HG02970 (cell line): ENCODE measurements around the gene GLYR1.

Experiments used
- ATAC-seq: cut with Tn5 transposase; IDR thresholded peaks from one replicate; pipeline ENCODE4 v1.9.1; 2021; ENCODE audit warnings: mild to moderate bottlenecking, moderate library complexity, moderate number of reproducible peaks; ENCODE audit not compliant: unreplicated experiment, low FRiP score

Gene GLYR1

DNA sequence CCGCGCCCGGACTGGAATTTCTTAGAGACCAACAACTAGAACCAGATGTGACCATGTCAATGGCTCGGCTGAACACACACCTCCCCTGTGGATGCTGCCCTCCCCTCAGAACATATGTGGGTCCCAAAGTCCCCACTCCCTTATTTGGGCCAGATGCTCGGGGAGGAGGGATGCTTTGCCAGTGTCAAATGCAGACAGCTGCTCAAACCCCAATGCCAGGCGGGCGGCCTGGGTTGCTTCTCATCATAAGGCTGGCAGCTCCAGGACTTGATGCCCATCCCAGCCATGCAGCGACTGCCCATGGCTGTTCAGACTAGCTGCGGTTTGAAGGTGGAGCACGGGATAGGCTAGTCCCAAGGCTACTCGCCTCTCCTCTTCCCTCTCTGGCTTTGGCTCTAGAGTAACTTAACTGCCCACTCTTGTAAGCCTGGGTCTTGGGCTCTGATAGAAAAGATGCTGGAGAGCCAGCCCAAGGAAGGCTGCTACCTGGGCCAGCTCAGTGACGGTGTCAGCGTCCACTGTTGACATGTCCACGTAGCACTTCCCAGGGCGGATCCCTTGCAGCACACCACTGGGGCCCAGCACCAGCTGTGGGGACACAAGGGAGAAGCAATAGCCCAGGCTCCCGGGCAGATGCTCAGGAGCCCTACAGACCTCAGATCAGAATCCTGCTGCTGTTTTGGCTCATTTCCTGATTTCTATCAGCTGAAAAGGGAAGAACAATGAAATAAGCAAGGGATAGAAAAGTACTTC, 33.7 kb downstream of the GLYR1 start:
- no peak for ATAC-seq

GRCh38 chr16:4811773-4812172, 35.3 kb downstream of the GLYR1 start:
- ATAC-seq: no peak

DNA sequence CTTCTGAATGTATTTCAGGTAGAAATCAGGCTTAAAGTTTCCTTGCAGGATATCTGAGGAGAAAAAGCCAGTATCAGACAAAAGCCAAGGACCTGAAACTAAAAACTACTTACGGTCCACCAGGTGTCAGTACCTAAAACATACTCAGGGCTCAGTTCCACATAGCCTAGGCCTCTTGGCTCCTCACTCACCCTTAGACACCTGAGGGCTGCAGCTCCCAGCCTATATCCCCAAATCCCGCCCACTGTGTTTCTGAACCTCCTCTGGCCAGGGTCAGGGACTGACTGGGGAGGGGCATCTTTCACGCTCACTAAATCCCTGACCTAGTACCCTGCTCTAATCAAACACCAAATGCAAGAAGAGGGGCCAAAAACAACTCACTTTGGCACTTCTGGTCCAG, 35.8 kb downstream of the GLYR1 start:
- ATAC-seq: no peak

DNA sequence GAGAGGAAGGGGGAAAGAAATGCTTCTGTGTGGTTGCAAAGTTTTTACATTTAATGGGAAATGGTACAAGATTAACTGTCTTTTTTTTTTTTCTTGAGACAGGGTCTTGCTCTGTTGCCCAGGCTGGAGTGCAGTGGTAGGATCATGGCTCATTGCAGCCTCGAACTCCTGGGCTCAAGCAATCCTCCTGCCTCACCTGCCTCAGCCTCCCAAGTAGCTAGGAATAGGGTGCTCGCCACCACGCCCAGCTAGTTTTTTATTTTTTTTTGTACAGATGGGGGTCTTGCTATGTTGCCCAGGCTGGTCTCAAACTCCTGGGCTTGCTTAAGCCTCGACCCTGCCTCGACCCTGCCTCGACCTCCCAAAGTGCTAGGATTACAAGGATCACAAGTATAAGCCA, 40.8 kb downstream of the GLYR1 start:
- ATAC-seq: no peak

GRCh38 chr16:4805231-4805630, 41.9 kb downstream of the GLYR1 start:
- ATAC-seq: no peak

DNA sequence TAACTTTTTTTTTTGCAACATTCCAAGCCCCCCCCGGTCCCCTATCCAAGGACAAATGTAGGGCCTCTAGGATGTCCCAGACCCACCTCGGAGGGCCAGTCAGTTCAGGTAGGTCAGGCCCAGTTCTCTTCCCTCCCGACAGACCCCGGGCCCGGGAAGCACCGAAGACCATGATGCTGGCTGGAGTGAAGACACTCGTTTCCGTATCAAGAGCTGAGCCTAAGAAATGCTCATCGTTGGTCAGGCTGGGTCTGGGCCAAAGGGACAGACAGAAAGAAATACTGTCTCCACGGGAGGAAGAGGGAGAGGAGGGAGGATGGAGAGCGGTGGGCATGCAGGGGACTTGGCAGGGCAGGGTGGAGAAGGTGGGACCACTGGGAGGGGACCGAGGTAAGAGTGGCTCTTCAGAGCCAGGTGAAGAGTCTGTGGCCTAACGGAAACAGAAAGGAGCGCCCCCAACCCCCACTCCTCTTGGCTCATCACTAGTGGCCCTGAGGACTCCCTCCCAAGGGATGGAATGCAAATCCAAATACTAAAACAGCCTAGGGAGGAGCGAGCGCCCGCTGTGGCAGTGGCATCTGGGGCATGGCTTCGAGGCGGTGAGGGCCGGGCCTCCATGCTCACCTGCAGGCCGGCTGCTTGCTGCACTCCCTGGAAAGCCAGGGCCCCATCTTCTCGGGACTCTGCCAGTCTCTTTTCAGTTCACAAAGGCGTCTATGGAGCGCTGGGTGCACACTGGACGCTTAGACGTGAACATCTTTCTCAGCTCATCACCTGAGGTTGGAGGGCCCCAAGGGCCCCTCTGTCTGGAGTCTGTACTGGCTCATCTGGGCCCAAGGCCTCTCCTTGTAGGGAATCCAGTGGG, 43.0 kb downstream of the GLYR1 start:
- no peak for ATAC-seq

GRCh38 chr16:4803401-4803844, 43.7 kb downstream of the GLYR1 start:
- no peak for ATAC-seq

- ATAC-seq: peak; percentile 86
Measured at GRCh38 chr16:4802659-4803287, 44.3 kb downstream of the GLYR1 start.

DNA sequence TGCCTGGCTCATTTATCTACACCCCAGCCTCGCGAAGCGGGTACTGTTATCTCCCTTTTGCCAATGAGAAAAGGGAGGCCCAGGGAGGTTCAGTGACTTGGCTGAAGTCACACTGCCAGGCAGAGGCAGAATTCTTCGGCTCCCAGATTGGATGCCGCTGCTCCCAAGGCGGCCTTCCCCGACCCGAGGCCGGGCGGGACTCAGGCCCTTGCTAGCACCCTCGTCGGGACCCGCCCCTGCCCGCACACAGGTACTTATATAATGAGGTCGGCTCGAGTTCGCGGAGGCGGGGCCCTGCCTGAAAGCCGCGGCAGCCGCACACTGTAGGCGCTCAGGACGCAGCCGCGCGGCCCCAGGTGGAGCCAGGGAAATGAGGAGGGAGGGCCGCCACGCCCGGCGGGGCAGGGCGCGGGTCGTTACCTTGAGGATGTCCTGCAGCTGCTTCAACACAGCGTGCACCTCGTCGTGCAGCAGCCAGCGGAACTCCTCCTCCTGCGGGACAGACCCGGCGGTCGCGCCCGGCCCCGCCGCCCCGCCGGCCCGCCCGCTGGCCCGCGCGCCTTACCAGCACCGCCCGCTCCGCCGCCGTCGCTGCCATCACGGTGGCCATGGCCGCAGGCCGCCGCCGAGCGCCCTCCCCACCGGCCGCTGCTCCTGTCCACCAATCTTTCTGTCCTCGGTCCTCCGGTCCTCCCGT, 45.0 kb downstream of the GLYR1 start, which contains the start of gene ROGDI:
TSS of gene ROGDI (minus strand) at position 672 of the 697 bp plus-strand sequence. CDS start at position 610, 62 bp downstream.
- ATAC-seq: peak; percentile 41

DNA sequence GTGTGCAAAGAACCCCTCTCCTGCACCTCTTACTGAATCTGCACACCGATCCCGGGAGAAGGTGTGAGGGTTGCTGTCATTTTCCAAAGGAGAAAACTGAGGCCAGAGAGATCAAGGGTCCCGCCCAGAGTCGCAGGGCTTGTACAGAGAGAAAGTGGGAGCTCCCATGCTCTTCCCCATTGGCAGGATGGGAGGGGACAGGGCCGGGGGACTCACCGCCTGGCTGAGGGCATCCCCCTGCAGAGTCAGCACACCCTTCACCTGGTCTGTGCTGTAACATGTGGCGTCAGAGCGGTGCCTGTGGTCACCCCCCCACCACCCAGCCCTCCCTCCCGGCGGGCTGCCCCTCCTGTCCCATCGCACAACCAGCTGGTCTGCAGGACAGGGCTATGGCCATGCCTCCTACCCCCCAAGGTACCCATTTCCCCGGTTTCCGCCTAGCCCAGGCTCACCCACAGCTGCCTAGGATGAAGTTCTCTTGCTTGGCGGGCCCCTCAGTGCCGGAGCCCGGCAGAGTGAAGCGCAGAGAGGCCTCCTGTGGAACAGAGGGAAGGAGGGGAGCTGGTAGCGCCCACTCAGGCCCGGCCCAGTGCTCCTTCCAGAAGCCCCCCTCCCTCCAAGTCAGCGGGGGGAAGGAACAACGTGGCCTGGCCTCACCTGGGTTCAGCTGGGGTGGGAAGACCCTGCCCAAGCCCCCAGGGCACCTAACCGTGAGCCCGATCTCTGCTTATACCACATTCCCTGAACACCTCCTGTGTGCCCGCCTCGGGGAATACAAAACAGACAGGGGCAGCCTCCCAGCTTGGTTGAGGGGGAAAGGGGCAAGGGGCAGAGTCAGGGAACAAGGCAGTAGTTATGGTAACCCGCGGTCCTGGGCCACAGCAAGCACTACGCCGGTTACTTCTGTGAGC, 45.8 kb downstream of the GLYR1 start:
- no peak for ATAC-seq

- ATAC-seq: no peak
Measured at GRCh38 chr16:4800290-4801041, 46.6 kb downstream of the GLYR1 start.

- ATAC-seq: no peak
Measured at GRCh38 chr16:4799171-4799855, 47.8 kb downstream of the GLYR1 start.

GRCh38 chr16:4798456-4798855, 48.6 kb downstream of the GLYR1 start:
- ATAC-seq: no peak

DNA sequence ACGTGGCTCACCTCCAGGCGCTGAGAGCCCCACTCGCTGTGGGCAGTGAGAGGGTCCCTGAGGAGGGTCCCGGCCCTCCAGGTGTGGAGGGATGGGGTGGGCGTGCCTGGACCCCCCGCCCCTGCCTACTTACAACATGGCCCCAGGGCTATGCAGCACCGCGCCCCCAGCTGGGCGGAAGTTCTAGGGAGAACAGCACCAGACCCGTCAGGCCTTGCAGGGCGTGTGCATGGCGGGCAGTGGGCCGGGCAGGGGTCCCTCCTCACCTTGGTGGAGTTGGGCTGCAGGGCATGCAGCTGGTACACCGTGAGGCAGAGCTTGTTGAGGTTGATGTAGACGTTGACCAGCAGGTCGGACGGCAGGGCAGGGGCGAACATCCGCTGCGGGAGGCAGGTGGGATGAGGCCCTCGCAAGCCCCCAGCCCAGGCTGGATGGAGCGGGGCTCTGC, 49.3 kb downstream of the GLYR1 start:
- ATAC-seq: no peak

- ATAC-seq: no peak
Measured at GRCh38 chr16:4796982-4797804, 49.9 kb downstream of the GLYR1 start.

- ATAC-seq: no peak
Measured at GRCh38 chr16:4795828-4796572, 51.1 kb downstream of the GLYR1 start.
